ENCODE results near the gene STARD5. TPM values are rescaled to one million over a fixed set of nuclear protein-coding genes. Genes with fewer than 3 reads are reported as not detected.

STARD5 gene
- polyA plus RNA-seq, 4 donors = 7.8 to 56.0 (median 16.8) TPM

- FAIRE-seq (no peak), DNase-seq (no peak)
- Histone ChIP-seq H3K27ac (ENCODE audit: low read depth in 1 of 3, low read length in 2 of 3) (no peak overlapping the region), H3K36me3 (ENCODE audit: control insufficient read depth in 3 of 3, insufficient read depth in 2 of 3, low read depth in 1 of 3, low read length in 3 of 3) (no peaks in the 10 kb centered on the region), H3K9me3 (ENCODE audit: control insufficient read depth in 2 of 2, insufficient read depth in 1 of 2, low read depth in 1 of 2, low read length in 1 of 2) (no peaks in the 10 kb centered on the region), H3K4me1 (ENCODE audit: control insufficient read depth in 3 of 3, insufficient read depth in 2 of 3, low read depth in 1 of 3, low read length in 2 of 3) (peaks cover 0 to 3% (median 0%) of the 10 kb centered on the region in 3 donors), H3K4me3 (ENCODE audit: low read depth in 1 of 3, low read length in 3 of 3) (no peak overlapping the region), H3K27me3 (ENCODE audit: control insufficient read depth in 3 of 3, insufficient read depth in 3 of 3, low read length in 3 of 3) (peaks cover 0 to 14% (median 0%) of the 10 kb centered on the region in 3 donors)
- 77 to 87% (median 83%) methylated on average over 4 of the region's 4 CpGs for WGBS, 3 donors
Observed at GRCh38 chr15:81263477-81263876, 60.5 kb downstream of the STARD5 start.

- DNase-seq (no peak), FAIRE-seq (no peak)
- no peaks in the 10 kb centered on the region for H3K36me3 ChIP-seq (ENCODE audit: control insufficient read depth in 3 of 3, insufficient read depth in 2 of 3, low read depth in 1 of 3, low read length in 3 of 3)
- H3K27me3 ChIP-seq (ENCODE audit: control insufficient read depth in 3 of 3, insufficient read depth in 3 of 3, low read length in 3 of 3) = peaks cover 0 to 18% (median 0%) of the 10 kb centered on the region in 3 donors
- H3K4me3 ChIP-seq (ENCODE audit: low read depth in 1 of 3, low read length in 3 of 3) = no peak overlapping the region
- 63 to 72% (median 67%) methylated on average over 6 of the region's 6 CpGs for WGBS, 3 donors
- H3K27ac ChIP-seq (ENCODE audit: low read depth in 1 of 3, low read length in 2 of 3) = no peak overlapping the region
- peaks cover 0 to 3% (median 0%) of the 10 kb centered on the region in 3 donors for H3K4me1 ChIP-seq (ENCODE audit: control insufficient read depth in 3 of 3, insufficient read depth in 2 of 3, low read depth in 1 of 3, low read length in 2 of 3)
- H3K9me3 ChIP-seq (ENCODE audit: control insufficient read depth in 2 of 2, insufficient read depth in 1 of 2, low read depth in 1 of 2, low read length in 1 of 2) = no peaks in the 10 kb centered on the region
Observed at GRCh38 chr15:81261172-81261811, 62.6 kb downstream of the STARD5 start.

- FAIRE-seq (no peak), DNase-seq (no peak)
- WGBS, 3 donors = 62 to 74% (median 67%) methylated on average over 4 of the region's 4 CpGs
- Histone ChIP-seq H3K27me3 (ENCODE audit: control insufficient read depth in 3 of 3, insufficient read depth in 3 of 3, low read length in 3 of 3) (peaks cover 0 to 18% (median 0%) of the 10 kb centered on the region in 3 donors), H3K36me3 (ENCODE audit: control insufficient read depth in 3 of 3, insufficient read depth in 2 of 3, low read depth in 1 of 3, low read length in 3 of 3) (no peaks in the 10 kb centered on the region), H3K4me3 (ENCODE audit: low read depth in 1 of 3, low read length in 3 of 3) (no peak overlapping the region), H3K4me1 (ENCODE audit: control insufficient read depth in 3 of 3, insufficient read depth in 2 of 3, low read depth in 1 of 3, low read length in 2 of 3) (no peaks in the 10 kb centered on the region), H3K9me3 (ENCODE audit: control insufficient read depth in 2 of 2, insufficient read depth in 1 of 2, low read depth in 1 of 2, low read length in 1 of 2) (no peaks in the 10 kb centered on the region), H3K27ac (ENCODE audit: low read depth in 1 of 3, low read length in 2 of 3) (no peak overlapping the region)
Observed at GRCh38 chr15:81259760-81260298, 64.1 kb downstream of the STARD5 start.

Other genes with a start within 250 kb of the STARD5 start
- under 1 TPM in 2 of 4 donors, not detected in 2; 0.15 to 0.31 TPM for gene CFAP161, start 189.9 kb downstream of the STARD5 start, polyA plus RNA-seq
- 1 to 10 TPM; 1.8 to 9.7 (median 7.9) TPM for gene IL16, start 127.3 kb downstream of the STARD5 start, polyA plus RNA-seq
- 1 to 10 TPM in 1 of 4 donors, under 1 TPM in 1, not detected in 2; 0.25 to 5.3 TPM for gene TMC3, start 50.1 kb upstream of the STARD5 start, polyA plus RNA-seq